PC-9 (cell line): ENCODE results near the gene SYCE1. TPM values are rescaled to one million over a fixed set of nuclear protein-coding genes. Genes with fewer than 3 reads are reported as not detected.

ENCODE experiments used
- BruUV-seq: library from RNA; stranded (reverse); fragments of 400-500 nt; replicated peaks from 2 replicates; lab custom pipeline; 2021; lab: Mats Ljungman, UMichigan
- CTCF ChIA-PET: fragments of 300-600 bp; sonication (Branson Sonifier 250); formaldehyde crosslinking; loops from one replicate; lab custom pipeline; 2022; ENCODE audit warnings: antibody characterized with exemption; lab: Charles Lee
- POLR2A ChIA-PET: fragments of 300-600 bp; sonication (Branson Sonifier 250); formaldehyde crosslinking; loops from one replicate; lab custom pipeline; 2022; ENCODE audit warnings: antibody characterized with exemption; ENCODE audit not compliant: unreplicated experiment; lab: Charles Lee
- DNase-seq, 2 experiments: peaks; one replicate each; pipeline versions ENCODE4 v3.0.0 to v3.0.0-alpha.2; 2015 to 2022; ENCODE audit warnings: mixed read lengths in 1 of 2
- H2AFZ ChIP-seq: fragments of 200-600 bp; sonication (generic); 2 replicates; pipeline ENCODE4 v1.8.1; 2017; ENCODE audit warnings: antibody characterized with exemption
- H3F3A ChIP-seq: fragments of 200-600 bp; sonication (generic); 2 replicates; pipeline ENCODE4 v1.8.1; 2017; ENCODE audit warnings: antibody characterized with exemption, mild to moderate bottlenecking, low read depth; ENCODE audit not compliant: insufficient read depth
- H3K27ac ChIP-seq: fragments of 200-600 bp; sonication (generic); 2 replicates; pipeline ENCODE4 v1.6.1; 2016; ENCODE audit warnings: mixed run types
- H3K27me3 ChIP-seq: fragments of 200-600 bp; sonication (generic); 2 replicates; pipeline ENCODE4 v1.6.1; 2016; ENCODE audit warnings: low read depth, mixed run types; ENCODE audit not compliant: insufficient read depth
- H3K36me3 ChIP-seq: fragments of 200-600 bp; sonication (generic); 2 replicates; pipeline ENCODE4 v1.6.1; 2016; ENCODE audit warnings: low read depth, mixed run types
- H3K4me1 ChIP-seq: fragments of 200-600 bp; sonication (generic); replicated peaks from 2 replicates; pipeline ENCODE4 v1.6.1; 2016; ENCODE audit warnings: mixed run types; ENCODE audit not compliant: insufficient read depth
- H3K4me2 ChIP-seq: fragments of 200-600 bp; sonication (generic); 2 replicates; pipeline ENCODE4 v1.6.1; 2017; ENCODE audit warnings: mixed run types
- H3K4me3 ChIP-seq: fragments of 200-600 bp; sonication (generic); 2 replicates; pipeline ENCODE4 v1.6.1; 2016; ENCODE audit warnings: mixed run types
- H3K79me2 ChIP-seq: fragments of 200-600 bp; sonication (generic); 2 replicates; pipeline ENCODE4 v1.6.1; 2017; ENCODE audit warnings: low read depth, mixed run types
- H3K9me2 ChIP-seq: fragments of 200-600 bp; sonication (generic); 2 replicates; pipeline ENCODE4 v1.8.1; 2017; ENCODE audit warnings: mild to moderate bottlenecking; ENCODE audit not compliant: insufficient read depth
- H3K9me3 ChIP-seq: fragments of 200-600 bp; sonication (generic); 2 replicates; pipeline ENCODE4 v1.8.1; 2016; ENCODE audit warnings: low read depth; ENCODE audit not compliant: insufficient read depth
- H4K20me1 ChIP-seq: fragments of 200-600 bp; sonication (generic); 2 replicates; pipeline ENCODE4 v1.8.1; 2017; ENCODE audit not compliant: insufficient read depth
- CTCF ChIP-seq: fragments of 200-600 bp; sonication (generic); conservative IDR thresholded peaks from 2 replicates; pipeline ENCODE4 v1.6.1; 2017; ENCODE audit warnings: mixed run types, antibody characterized with exemption, mild to moderate bottlenecking, moderate library complexity
- EZH2 ChIP-seq: fragments of 200-600 bp; sonication (generic); IDR thresholded peaks from 2 replicates; pipeline ENCODE4 v1.8.0; 2017; ENCODE audit warnings: antibody characterized with exemption, low read depth
- intact Hi-C: fragments of 100-400 bp; cut with micrococcal nuclease; formaldehyde crosslinking; loops from one replicate; pipeline ENCODE4 v1.10.0; 2022; ENCODE audit not compliant: unreplicated experiment
- total RNA-seq: library from RNA; stranded (reverse); gene quantifications from 2 replicates; pipeline ENCODE4 v1.2.3, GENCODE V29; 2021

SYCE1 gene
- total RNA-seq, 1 experiment from 2014 or later: not detected

DNA sequence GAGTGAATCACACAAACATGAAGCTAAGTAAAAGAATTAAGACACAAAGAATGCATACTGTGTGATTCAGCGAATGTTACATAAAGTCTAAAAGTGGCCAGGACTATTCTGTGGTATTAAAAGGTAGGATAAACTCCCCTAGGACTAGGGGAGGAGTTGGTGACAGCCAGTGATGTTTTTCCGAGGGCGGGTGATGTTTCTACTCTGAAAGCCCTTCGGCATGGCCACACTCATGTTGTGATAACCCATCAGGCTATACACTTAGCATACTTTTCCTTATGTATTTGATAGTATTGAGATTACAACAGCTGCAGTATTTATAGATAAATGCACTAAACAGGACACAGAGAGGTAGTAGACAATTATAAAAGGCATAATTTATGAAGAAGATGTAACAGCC, 54.0 kb downstream of the SYCE1 start:
- Histone ChIP-seq H3K36me3 (no peaks in the 10 kb centered on the region), H3F3A (no peaks in the 10 kb centered on the region), H3K27me3 (peaks cover 4% of the 10 kb centered on the region; the same call in 1 of the 2 replicates), H4K20me1 (no peaks in the 10 kb centered on the region), H3K4me2 (no peak overlapping the region), H3K4me1 (no peaks in the 10 kb centered on the region), H3K4me3 (no peak overlapping the region), H3K27ac (no peak overlapping the region), H3K79me2 (no peaks in the 10 kb centered on the region), H3K9me2 (no peaks in the 10 kb centered on the region), H3K9me3 (no peaks in the 10 kb centered on the region), H2AFZ (no peak overlapping the region)
- POLR2A ChIA-PET: no interaction called here
- intact Hi-C loops: no loop called here
- no TSS peak for BruUV-seq
- DNase-seq: no peak
- TF ChIP-seq CTCF (no peak), EZH2 (no peak)
- CTCF ChIA-PET: no interaction called here

DNA sequence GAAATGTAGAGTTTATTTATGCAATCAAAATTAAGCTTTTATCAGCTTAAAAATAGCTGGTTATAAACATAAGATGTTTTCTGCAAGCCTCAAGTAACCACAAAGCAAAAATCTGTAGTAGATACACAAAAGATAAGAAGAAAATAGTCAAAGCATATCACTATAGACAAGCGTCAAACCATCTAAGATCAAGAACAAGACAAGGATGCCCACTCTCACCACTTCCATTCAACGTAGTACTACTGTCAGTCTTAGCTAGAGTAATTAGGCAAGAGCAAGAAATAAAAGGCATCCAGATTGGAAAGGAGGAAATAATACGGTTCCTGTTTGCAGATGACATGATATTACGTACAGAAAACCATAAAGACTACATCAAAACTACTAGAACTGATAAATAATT, 55.7 kb downstream of the SYCE1 start:
- ChIA-PET POLR2A (no interaction called here), CTCF (no interaction called here)
- H3K4me1 ChIP-seq: no peaks in the 10 kb centered on the region
- no peaks in the 10 kb centered on the region for H3F3A ChIP-seq
- no peak overlapping the region for H3K4me3 ChIP-seq
- H3K36me3 ChIP-seq: no peaks in the 10 kb centered on the region
- H3K27ac ChIP-seq: no peak overlapping the region
- H3K9me3 ChIP-seq: no peaks in the 10 kb centered on the region
- intact Hi-C loops: no loop called here
- no TSS peak for BruUV-seq
- no peaks in the 10 kb centered on the region for H3K79me2 ChIP-seq
- H3K27me3 ChIP-seq: peaks cover 4% of the 10 kb centered on the region; the same call in 1 of the 2 replicates
- no peaks in the 10 kb centered on the region for H4K20me1 ChIP-seq
- H3K4me2 ChIP-seq: no peak overlapping the region
- no peak for DNase-seq
- H2AFZ ChIP-seq: no peak overlapping the region
- TF ChIP-seq CTCF (no peak), EZH2 (no peak)
- no peaks in the 10 kb centered on the region for H3K9me2 ChIP-seq

Other genes with a start within 250 kb of the SYCE1 start
- gene CALY, start 228.7 kb downstream of the SYCE1 start, total RNA-seq: not detected in 2 replicates
- gene PRAP1, start 218.2 kb downstream of the SYCE1 start, total RNA-seq: not detected in 2 replicates
- 7.4 and 12.5 TPM in 2 replicates for gene FUOM, start 207.6 kb downstream of the SYCE1 start, total RNA-seq
- gene ECHS1, start 192.2 kb downstream of the SYCE1 start, total RNA-seq: 86.6 and 90.7 TPM in 2 replicates
- gene PAOX, start 186.3 kb downstream of the SYCE1 start, total RNA-seq: 5.7 and 9.5 TPM in 2 replicates
- gene MTG1, start 171.4 kb downstream of the SYCE1 start, total RNA-seq: 33.0 and 45.9 TPM in 2 replicates
- gene SPRN, start 141.0 kb downstream of the SYCE1 start, total RNA-seq: not detected in 2 replicates
- 1.0 and 2.0 TPM in 2 replicates for gene SCART1, start 111.6 kb downstream of the SYCE1 start, total RNA-seq
- 1.6 and 3.0 TPM in 2 replicates for gene CYP2E1, start 38.2 kb downstream of the SYCE1 start, total RNA-seq
- not detected in 2 replicates for gene FRG2B, start 61.2 kb upstream of the SYCE1 start, total RNA-seq